IMR-90 (cell line): ENCODE results near the gene TSACC. TPM values are rescaled to one million over a fixed set of nuclear protein-coding genes. Genes with fewer than 3 reads are reported as not detected.

Source experiments
- ATAC-seq: fragments of 200-7000 bp; cut with Tn5 transposase; 2 replicates; pipeline ENCODE4 v1.9.1; 2020; ENCODE audit warnings: low read depth, mild to moderate bottlenecking, moderate library complexity
- BruUV-seq: library from RNA; stranded (reverse); fragments of 400-500 nt; replicated peaks from 2 replicates; lab custom pipeline; 2021; lab: Mats Ljungman, UMichigan
- CTCF ChIA-PET: fragments of 300-600 bp; formaldehyde crosslinking; extraction: SDS; loops from one replicate; lab custom pipeline; 2021; ENCODE audit warnings: antibody characterized with exemption; lab: Yijun Ruan, JAX
- POLR2A ChIA-PET: fragments of 300-600 bp; sonication (Branson Sonifier 250); formaldehyde crosslinking; loops from one replicate; lab custom pipeline; 2022; ENCODE audit warnings: antibody characterized with exemption; ENCODE audit not compliant: unreplicated experiment; lab: Charles Lee
- DNase-seq: peaks from one replicate; pipeline ENCODE4 v3.0.0; 2013
- H2AFZ ChIP-seq: replicated peaks from 2 replicates; pipeline ENCODE3; 2013; ENCODE audit warnings: low read length, mild to moderate bottlenecking; ENCODE audit not compliant: poor library complexity
- H2AK5ac ChIP-seq: 2 replicates; pipeline ENCODE4 v1.6.1; 2013; ENCODE audit warnings: low read depth, low read length, inconsistent platforms
- H2AK9ac ChIP-seq: replicated peaks from 2 replicates; pipeline ENCODE3; 2013; ENCODE audit warnings: mild to moderate bottlenecking, low read depth, low read length, moderate library complexity; ENCODE audit not compliant: poor library complexity
- H2BK120ac ChIP-seq: 2 replicates; pipeline ENCODE4 v1.6.1; 2013; ENCODE audit warnings: low read depth, low read length, inconsistent platforms
- H2BK15ac ChIP-seq: 3 replicates; pipeline ENCODE4 v1.6.1; 2013; ENCODE audit warnings: low read depth, low read length, inconsistent platforms
- H2BK20ac ChIP-seq: 2 replicates; pipeline ENCODE4 v1.6.1; 2013; ENCODE audit warnings: low read depth, mild to moderate bottlenecking, inconsistent platforms, low read length, moderate library complexity
- H2BK5ac ChIP-seq: 2 replicates; pipeline ENCODE4 v1.6.1; 2013; ENCODE audit warnings: mild to moderate bottlenecking, low read depth, low read length, inconsistent platforms; ENCODE audit not compliant: poor library complexity, severe bottlenecking
- H3K14ac ChIP-seq: replicated peaks from 2 replicates; pipeline ENCODE4 v1.6.1; 2013; ENCODE audit warnings: low read depth, low read length, inconsistent platforms
- H3K18ac ChIP-seq: 2 replicates; pipeline ENCODE4 v1.6.1; 2013; ENCODE audit warnings: low read depth, low read length, control low read depth
- H3K23ac ChIP-seq: 2 replicates; pipeline ENCODE4 v1.6.1; 2013; ENCODE audit warnings: low read depth, low read length, inconsistent platforms
- H3K27ac ChIP-seq: 2 replicates; pipeline ENCODE4 v1.5.1; 2013; ENCODE audit warnings: mild to moderate bottlenecking, control low read depth, low read length; ENCODE audit not compliant: insufficient read depth
- H3K27me3 ChIP-seq: 2 replicates; pipeline ENCODE4 v1.6.1; 2013; ENCODE audit warnings: low read length; ENCODE audit not compliant: control insufficient read depth, insufficient read depth
- H3K36me3 ChIP-seq: 2 replicates; pipeline ENCODE4 v1.6.1; 2013; ENCODE audit warnings: low read length, mixed read lengths; ENCODE audit not compliant: control insufficient read depth, insufficient read depth
- H3K4ac ChIP-seq: 2 replicates; pipeline ENCODE4 v1.6.1; 2013; ENCODE audit warnings: low read depth, low read length, inconsistent platforms
- H3K4me1 ChIP-seq: 2 replicates; pipeline ENCODE4 v1.6.1; 2013; ENCODE audit warnings: low read length, mixed read lengths; ENCODE audit not compliant: control insufficient read depth, insufficient read depth
- H3K4me2 ChIP-seq: 2 replicates; pipeline ENCODE4 v1.6.1; 2013; ENCODE audit warnings: low read depth, mild to moderate bottlenecking, control low read depth, low read length, moderate library complexity
- H3K4me3 ChIP-seq: 2 replicates; pipeline ENCODE4 v1.5.1; 2013; ENCODE audit warnings: low read depth, mild to moderate bottlenecking, control low read depth, low read length, moderate library complexity; ENCODE audit not compliant: insufficient read depth
- H3K56ac ChIP-seq: 2 replicates; pipeline ENCODE4 v1.6.1; 2013; ENCODE audit warnings: low read length, inconsistent platforms; ENCODE audit not compliant: insufficient read depth; ENCODE audit errors: extremely low read depth
- H3K79me1 ChIP-seq, 2 experiments: 2 replicates each; pipeline ENCODE4 v1.6.1; 2013; ENCODE audit warnings: low read length in 2 of 2, inconsistent platforms in 1 of 2, low read depth in 1 of 2
- H3K9ac ChIP-seq: 2 replicates; pipeline ENCODE4 v1.6.1; 2013; ENCODE audit warnings: low read depth, low read length, control low read depth
- H3K9me1 ChIP-seq: 2 replicates; pipeline ENCODE4 v1.6.1; 2013; ENCODE audit warnings: low read length, inconsistent platforms; ENCODE audit not compliant: insufficient read depth
- H3K9me3 ChIP-seq: 2 replicates; pipeline ENCODE4 v1.6.1; 2013; ENCODE audit warnings: low read length; ENCODE audit not compliant: control insufficient read depth, insufficient read depth
- H4K20me1 ChIP-seq: 2 replicates; pipeline ENCODE4 v1.6.1; 2013; ENCODE audit warnings: low read length, inconsistent platforms; ENCODE audit not compliant: insufficient read depth
- H4K5ac ChIP-seq: 2 replicates; pipeline ENCODE4 v1.6.1; 2013; ENCODE audit warnings: mild to moderate bottlenecking, low read depth, low read length, control low read depth
- H4K8ac ChIP-seq, 2 experiments: 2 replicates each; pipeline ENCODE4 v1.6.1; 2013; ENCODE audit warnings: low read depth in 2 of 2, low read length in 2 of 2, control low read depth in 1 of 2, inconsistent platforms in 1 of 2
- H4K91ac ChIP-seq: 2 replicates; pipeline ENCODE4 v1.6.1; 2013; ENCODE audit warnings: low read depth, low read length, inconsistent platforms; ENCODE audit not compliant: insufficient read depth
- CHD1 ChIP-seq: IDR thresholded peaks from 2 replicates; pipeline ENCODE4 v1.6.1; 2012; ENCODE audit warnings: low read depth, low read length, improper control_type of control experiment
- CTCF ChIP-seq: conservative IDR thresholded peaks from 2 replicates; pipeline ENCODE4 v1.5.1; 2012; ENCODE audit warnings: mild to moderate bottlenecking, low read depth, low read length, improper control_type of control experiment
- FOS ChIP-seq: fragments of 150-350 bp; IDR thresholded peaks from 2 replicates; pipeline ENCODE4 v1.6.1; 2016; ENCODE audit warnings: low read depth, low read length
- RAD21 ChIP-seq: IDR thresholded peaks from 2 replicates; pipeline ENCODE4 v1.6.1; 2012; ENCODE audit warnings: low read length, improper control_type of control experiment
- SMC3 ChIP-seq: fragments of 150-350 bp; IDR thresholded peaks from 2 replicates; pipeline ENCODE4 v1.6.1; 2016; ENCODE audit warnings: low read depth, mild to moderate bottlenecking, antibody characterized with exemption, low read length, moderate library complexity
- WGBS, 2 experiments: methylation state at CpG; one replicate each; pipeline versions ENCODE4 v1.1.5 to v1.1.7; 2013; ENCODE audit warnings: missing lambda C conversion rate in 2 of 2; ENCODE audit not compliant: insufficient read length in 1 of 2; ENCODE audit errors: extremely low coverage in 2 of 2; 5-methylcytosine and 5-hydroxymethylcytosine counted together
- dilution Hi-C: fragments of 300-500 bp; cut with HindIII; formaldehyde crosslinking; loops from one replicate; pipeline ENCODE4 v1.14.3; 2018; ENCODE audit warnings: low sequenced_read_pairs; ENCODE audit not compliant: unreplicated experiment
- in situ Hi-C: fragments of 300-500 bp; cut with MboI; formaldehyde crosslinking; loops from 3 replicates; pipeline ENCODE4 v1.14.3; 2019; ENCODE audit warnings: low sequenced_read_pairs, inconsistent platforms, mixed read lengths
- intact Hi-C: fragments of 100-400 bp; cut with micrococcal nuclease; formaldehyde crosslinking; loops from 2 replicates; pipeline ENCODE4 v1.10.0; 2022
- polyA plus RNA-seq, 3 experiments: library from polyadenylated mRNA; depleted of rRNA; stranded (reverse); fragments of >200 nt; gene quantifications; 2 replicates each; pipeline ENCODE4 v1.2.3, GENCODE V29; 2012; ENCODE audit warnings: low replicate concordance in 1 of 3
- total RNA-seq: library from RNA; depleted of rRNA; stranded (reverse); fragments of >200 nt; gene quantifications from 2 replicates; pipeline ENCODE4 v1.2.3, GENCODE V29; 2012

The TSACC gene
- total and polyA plus RNA-seq, 2 of the 4 experiments (the other 2 are of a cell fraction) = 0.75 TPM; not detected in 1

- Histone ChIP-seq H2BK15ac (no peak overlapping the region), H3K27ac (no peak overlapping the region), H2BK5ac (no peak overlapping the region), H4K91ac (no peak overlapping the region), H3K14ac (no peak overlapping the region), H4K20me1 (peaks cover 18% of the 10 kb centered on the region; the same call in 1 of the 2 replicates), H3K4ac (no peak overlapping the region), H3K9ac (no peak overlapping the region), H3K9me1 (no peaks in the 10 kb centered on the region), H4K5ac (no peak overlapping the region), H3K4me2 (no peak overlapping the region), H2AFZ (no peak overlapping the region), H2AK5ac (no peak overlapping the region), H2BK120ac (no peak overlapping the region), H2AK9ac (no peak overlapping the region), H3K4me1 (peaks cover 6% of the 10 kb centered on the region), H3K18ac (no peak overlapping the region), H3K79me1 (peaks cover 13 to 36% of the 10 kb centered on the region in 2 experiments), H3K9me3 (no peaks in the 10 kb centered on the region), H4K8ac (no peak overlapping the region), H2BK20ac (no peak overlapping the region), H3K56ac (no peak overlapping the region), H3K23ac (no peak overlapping the region), H3K36me3 (peaks cover 71% of the 10 kb centered on the region), H3K4me3 (no peak overlapping the region), H3K27me3 (no peaks in the 10 kb centered on the region)
- ChIA-PET CTCF (interaction anchor here (0.6 kb wide), 1 partner anchor 27 kb away, joined by 3 read pairs; no protein-coding TSS in a partner anchor), POLR2A (no interaction called here)
- intact Hi-C loops (loop anchor here (1.0 to 10.0 kb wide), 3 partner anchors 52 to 225 kb away; no protein-coding TSS in a partner anchor), in situ Hi-C loops (loop anchor here (5.0 kb wide), 1 partner anchor 222 kb away; no protein-coding TSS in a partner anchor), dilution Hi-C loops (no loop called here)
- BruUV-seq = no TSS peak
- no CpG with 5 or more reads among the region's 1 CpG for WGBS, 2 experiments
- ATAC-seq = 0 out of 2 replicates have a peak, but pooled peaks have one; percentile 8
- peak; percentile 63 for TF ChIP-seq RAD21
- peak; percentile 63 for TF ChIP-seq CTCF
- no peak for TF ChIP-seq CHD1
- TF ChIP-seq FOS = no peak
- peak; percentile 37; the same call in 1 of the 2 replicates for TF ChIP-seq SMC3
- DNase-seq = peak; percentile 34
Measured at GRCh38 chr1:156319664-156320063, 18.7 kb upstream of the TSACC start.
